ENCODE measurements around the gene IGSF3. TPM values are rescaled to one million over a fixed set of nuclear protein-coding genes. Genes with fewer than 3 reads are reported as not detected.

IGSF3 gene
- total RNA-seq, 2 donors from 2014 or later = 1.5 to 8.0 TPM

DNA sequence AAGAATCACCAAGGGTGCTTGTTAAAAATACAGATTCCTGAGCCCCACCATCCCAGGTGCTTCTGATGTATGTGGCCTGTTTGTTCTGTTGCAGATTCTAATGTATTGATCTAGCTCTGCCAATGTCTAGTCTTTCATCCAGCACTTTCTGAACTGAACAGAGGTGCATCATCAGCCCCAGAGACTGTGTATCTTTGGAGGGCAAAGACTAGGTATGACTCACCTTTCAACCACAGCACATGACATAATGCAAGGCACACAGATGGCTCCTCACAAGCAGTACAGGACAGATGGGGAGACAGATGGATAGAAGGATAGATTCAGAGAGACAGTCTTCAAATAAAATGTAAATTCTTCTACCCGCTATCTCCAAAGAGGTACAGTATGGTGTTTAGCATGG is 129.0 kb downstream of the IGSF3 start:
- no peak for ATAC-seq (ENCODE audit: insufficient number of reproducible peaks, low FRiP score, low read depth)
- no peaks in the 10 kb centered on the region for H3K27me3 ChIP-seq (replicated peaks; ENCODE audit: insufficient read depth)
- H3K36me3 ChIP-seq = peaks cover 18% of the 10 kb centered on the region

DNA sequence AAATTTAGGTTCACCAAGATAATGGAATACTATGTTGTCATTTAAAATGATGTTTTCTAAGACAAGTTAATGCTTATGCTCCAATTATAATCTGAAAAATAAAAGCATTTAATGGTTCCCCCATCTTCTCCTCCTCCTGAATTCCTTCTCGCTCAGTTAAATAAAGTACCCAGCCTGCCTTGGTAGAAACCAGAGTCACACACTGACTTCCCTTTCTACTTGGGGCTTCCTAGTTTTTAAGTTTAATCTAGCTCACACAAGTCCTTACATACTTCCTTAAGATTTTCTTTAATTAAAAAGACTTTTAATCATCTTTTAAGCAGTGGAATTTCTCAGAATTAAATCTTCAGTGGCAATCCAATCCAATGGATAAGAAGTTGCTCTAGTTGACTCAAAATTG is 129.6 kb downstream of the IGSF3 start:
- TF ChIP-seq, protein P1, sequence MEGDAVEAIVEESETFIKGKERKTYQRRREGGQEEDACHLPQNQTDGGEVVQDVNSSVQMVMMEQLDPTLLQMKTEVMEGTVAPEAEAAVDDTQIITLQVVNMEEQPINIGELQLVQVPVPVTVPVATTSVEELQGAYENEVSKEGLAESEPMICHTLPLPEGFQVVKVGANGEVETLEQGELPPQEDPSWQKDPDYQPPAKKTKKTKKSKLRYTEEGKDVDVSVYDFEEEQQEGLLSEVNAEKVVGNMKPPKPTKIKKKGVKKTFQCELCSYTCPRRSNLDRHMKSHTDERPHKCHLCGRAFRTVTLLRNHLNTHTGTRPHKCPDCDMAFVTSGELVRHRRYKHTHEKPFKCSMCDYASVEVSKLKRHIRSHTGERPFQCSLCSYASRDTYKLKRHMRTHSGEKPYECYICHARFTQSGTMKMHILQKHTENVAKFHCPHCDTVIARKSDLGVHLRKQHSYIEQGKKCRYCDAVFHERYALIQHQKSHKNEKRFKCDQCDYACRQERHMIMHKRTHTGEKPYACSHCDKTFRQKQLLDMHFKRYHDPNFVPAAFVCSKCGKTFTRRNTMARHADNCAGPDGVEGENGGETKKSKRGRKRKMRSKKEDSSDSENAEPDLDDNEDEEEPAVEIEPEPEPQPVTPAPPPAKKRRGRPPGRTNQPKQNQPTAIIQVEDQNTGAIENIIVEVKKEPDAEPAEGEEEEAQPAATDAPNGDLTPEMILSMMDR (IDR thresholded peaks at IDR 0.05) = no peak
- no peaks in the 10 kb centered on the region for H3K4me1 ChIP-seq (ENCODE audit: control insufficient read depth in 1 of 2, low read depth in 2 of 2)

More for the DNA sequence above, 129.0 kb downstream of the IGSF3 start:
- DNase-seq (ENCODE audit: low spot score) = no peak
- no peak overlapping the region for H3K4me3 ChIP-seq
- H3K27ac ChIP-seq = no peak overlapping the region
- H3K4me1 ChIP-seq (ENCODE audit: control insufficient read depth in 1 of 2, low read depth in 2 of 2) = no peaks in the 10 kb centered on the region
- H3K9me3 ChIP-seq = no peaks in the 10 kb centered on the region
- TF ChIP-seq, protein P1 (IDR thresholded peaks at IDR 0.05) = no peak

DNA sequence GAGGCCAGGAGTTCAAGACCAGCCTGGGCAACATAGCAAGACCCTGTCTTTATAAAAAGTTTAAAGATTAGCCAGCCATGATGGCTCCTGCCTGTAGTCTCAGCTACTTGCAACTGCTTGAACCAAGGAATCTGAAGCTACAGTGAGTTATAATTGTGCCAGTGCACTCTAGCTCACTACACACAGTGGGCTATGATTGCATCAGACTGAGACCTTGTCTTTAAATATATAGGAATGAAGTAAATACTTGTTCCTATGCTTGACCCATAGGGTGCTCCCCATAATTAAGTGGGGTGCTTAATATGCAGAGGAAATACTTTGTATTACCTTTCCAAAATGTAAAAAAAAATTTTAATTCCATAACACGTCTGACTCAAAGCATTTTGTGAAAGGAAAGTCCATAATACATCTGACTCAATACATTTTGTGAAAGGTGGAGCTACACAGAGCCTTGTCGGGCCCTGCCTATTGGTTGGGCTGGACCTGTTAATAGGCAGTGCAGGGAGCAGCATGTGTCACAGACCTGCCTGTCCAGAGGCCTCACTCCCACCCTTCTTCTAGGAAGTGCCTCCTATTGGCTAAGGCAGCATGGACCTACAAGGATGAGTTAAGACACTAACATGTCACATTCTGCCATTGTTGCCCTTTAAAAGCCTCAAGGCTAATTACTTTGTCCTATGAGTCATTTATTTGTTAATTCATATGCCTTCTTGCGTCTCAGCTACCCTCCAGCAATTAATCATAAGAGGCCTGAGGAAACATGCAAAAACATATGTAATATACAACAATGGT is 130.3 kb downstream of the IGSF3 start:
- Histone ChIP-seq H3K27me3 (replicated peaks; ENCODE audit: insufficient read depth) (no peaks in the 10 kb centered on the region), H3K9me3 (no peaks in the 10 kb centered on the region), H3K36me3 (peaks cover 6% of the 10 kb centered on the region), H3K4me3 (no peak overlapping the region), H3K4me1 (ENCODE audit: control insufficient read depth in 1 of 2, low read depth in 2 of 2) (no peaks in the 10 kb centered on the region), H3K27ac (no peak overlapping the region)
- no peak for DNase-seq (ENCODE audit: low spot score)
- TF ChIP-seq, protein P1 (IDR thresholded peaks at IDR 0.05) = no peak
- no peak for ATAC-seq (ENCODE audit: insufficient number of reproducible peaks, low FRiP score, low read depth)

More for the DNA sequence above, 129.6 kb downstream of the IGSF3 start:
- Histone ChIP-seq H3K27me3 (replicated peaks; ENCODE audit: insufficient read depth) (no peaks in the 10 kb centered on the region), H3K9me3 (no peaks in the 10 kb centered on the region), H3K4me3 (no peak overlapping the region), H3K27ac (no peak overlapping the region), H3K36me3 (peaks cover 12% of the 10 kb centered on the region)
- DNase-seq (ENCODE audit: low spot score) (no peak), ATAC-seq (ENCODE audit: insufficient number of reproducible peaks, low FRiP score, low read depth) (no peak)

DNA sequence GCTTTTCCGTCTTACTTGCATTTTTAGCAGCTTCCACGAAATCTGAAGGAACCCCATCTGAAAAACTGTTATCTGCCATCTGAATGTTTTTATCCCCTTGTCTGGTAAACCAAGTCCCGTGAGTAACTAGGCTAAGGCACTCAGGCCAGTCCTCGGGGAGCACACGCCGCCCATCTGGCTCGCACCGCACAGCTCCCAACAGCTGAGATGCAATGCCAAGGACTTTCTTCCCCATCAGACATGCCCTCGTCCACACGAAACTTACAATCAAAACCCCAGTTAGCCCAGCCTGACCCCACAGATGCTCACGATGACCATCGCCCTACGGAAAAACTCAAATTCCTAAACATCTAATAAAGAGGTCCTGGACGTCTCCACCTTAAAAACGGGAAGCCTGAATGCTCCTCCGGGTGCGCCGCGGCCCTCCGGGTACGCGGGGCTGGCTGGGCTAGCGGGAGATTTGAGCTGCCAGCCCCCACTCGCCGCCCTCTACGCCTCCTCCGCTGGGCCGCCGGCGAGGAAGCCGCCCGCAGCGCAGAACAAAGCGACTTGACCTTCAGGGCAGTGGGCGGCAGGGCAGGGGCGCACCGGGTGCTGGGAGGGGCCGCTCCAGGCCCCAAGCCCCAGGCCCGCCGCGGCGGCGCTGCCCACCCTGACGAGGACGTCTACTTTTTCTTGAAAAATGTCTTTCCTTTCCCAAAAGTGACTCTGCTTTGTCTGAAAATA is 133.4 kb downstream of the IGSF3 start:
- ATAC-seq (ENCODE audit: insufficient number of reproducible peaks, low FRiP score, low read depth) = no peak
- Histone ChIP-seq H3K36me3 (peaks cover 4% of the 10 kb centered on the region), H3K4me1 (ENCODE audit: control insufficient read depth in 1 of 2, low read depth in 2 of 2) (no peaks in the 10 kb centered on the region), H3K27ac (no peak overlapping the region), H3K4me3 (no peak overlapping the region), H3K9me3 (no peaks in the 10 kb centered on the region), H3K27me3 (replicated peaks; ENCODE audit: insufficient read depth) (no peaks in the 10 kb centered on the region)
- no peak for DNase-seq (ENCODE audit: low spot score)
- TF ChIP-seq, protein P1 (IDR thresholded peaks at IDR 0.05) = no peak

DNA sequence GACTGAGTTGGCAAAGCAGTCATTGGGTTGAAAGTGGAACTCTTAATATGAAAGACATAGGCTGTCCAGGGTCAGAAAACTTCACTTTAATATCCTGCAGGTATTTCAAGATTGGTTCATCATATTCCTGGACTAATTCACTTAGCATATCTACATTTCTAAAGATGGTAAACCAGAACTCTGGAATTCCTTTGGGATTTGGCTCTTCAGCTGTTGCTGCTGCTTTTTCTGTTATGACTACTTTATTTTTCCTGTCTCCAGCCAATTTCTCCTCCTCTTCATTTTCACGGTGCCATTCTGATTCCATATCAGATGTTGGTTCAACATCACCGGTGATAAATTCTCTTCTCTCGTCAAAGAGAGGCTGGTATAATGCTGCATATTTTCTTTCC is 134.1 kb downstream of the IGSF3 start:
- no peak overlapping the region for H3K4me3 ChIP-seq
- H3K36me3 ChIP-seq = peaks cover 4% of the 10 kb centered on the region
- H3K9me3 ChIP-seq = no peaks in the 10 kb centered on the region
- no peak overlapping the region for H3K27ac ChIP-seq
- ATAC-seq (ENCODE audit: insufficient number of reproducible peaks, low FRiP score, low read depth) (no peak), DNase-seq (ENCODE audit: low spot score) (no peak)
- H3K4me1 ChIP-seq (ENCODE audit: control insufficient read depth in 1 of 2, low read depth in 2 of 2) = no peaks in the 10 kb centered on the region
- H3K27me3 ChIP-seq (replicated peaks; ENCODE audit: insufficient read depth) = no peaks in the 10 kb centered on the region
- TF ChIP-seq, protein P1 (IDR thresholded peaks at IDR 0.05) = no peak
